Inferior parietal cortex (tissue), 1 donor: ENCODE results near the gene SEPTIN1.

ENCODE experiments used
- DNase-seq: peaks from one replicate; pipeline ENCODE4 v3.0.0-alpha.2; 2016; ENCODE audit errors: extremely low spot score

SEPTIN1 gene, protein sequence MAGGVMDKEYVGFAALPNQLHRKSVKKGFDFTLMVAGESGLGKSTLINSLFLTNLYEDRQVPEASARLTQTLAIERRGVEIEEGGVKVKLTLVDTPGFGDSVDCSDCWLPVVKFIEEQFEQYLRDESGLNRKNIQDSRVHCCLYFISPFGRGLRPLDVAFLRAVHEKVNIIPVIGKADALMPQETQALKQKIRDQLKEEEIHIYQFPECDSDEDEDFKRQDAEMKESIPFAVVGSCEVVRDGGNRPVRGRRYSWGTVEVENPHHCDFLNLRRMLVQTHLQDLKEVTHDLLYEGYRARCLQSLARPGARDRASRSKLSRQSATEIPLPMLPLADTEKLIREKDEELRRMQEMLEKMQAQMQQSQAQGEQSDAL

DNA sequence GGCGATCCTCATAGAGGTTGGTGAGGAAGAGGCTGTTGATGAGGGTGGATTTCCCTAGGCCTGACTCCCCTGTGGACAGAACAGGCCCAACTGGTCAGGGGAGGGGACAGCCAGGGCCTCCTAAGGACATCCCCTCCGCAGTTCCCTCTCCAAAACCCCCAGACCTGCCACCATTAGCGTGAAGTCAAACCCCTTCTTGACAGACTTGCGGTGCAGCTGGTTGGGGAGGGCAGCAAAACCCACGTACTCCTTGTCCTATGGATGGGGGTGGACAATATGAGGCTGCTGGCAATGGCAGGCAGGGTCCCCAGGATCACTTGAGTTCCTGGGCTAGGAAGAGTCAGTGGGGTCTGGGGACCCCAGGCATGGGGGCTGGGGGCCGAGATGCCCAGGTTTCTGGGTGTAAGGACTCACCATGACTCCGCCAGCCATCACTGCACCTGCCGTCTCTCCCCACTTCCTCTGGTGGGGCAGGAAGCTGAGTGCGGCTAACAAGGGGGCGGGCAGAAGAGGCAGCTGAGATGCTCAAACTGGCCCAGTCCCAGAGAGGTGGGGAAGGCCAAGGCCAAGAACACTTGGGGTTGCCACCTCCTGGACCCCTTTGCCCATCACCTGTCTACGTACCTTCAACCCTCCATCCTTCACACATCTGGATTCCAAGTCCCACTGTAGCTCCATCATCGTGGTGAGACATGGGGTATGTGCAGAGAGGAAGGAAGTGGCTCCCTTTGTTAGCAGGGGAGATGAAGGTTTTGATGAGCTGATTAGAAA is at the start of gene SEPTIN1:
SEPTIN1 (minus strand) TSS at position 451 of the 771 bp plus-strand sequence; CDS start at position 432, 19 bp downstream.
- no peak for DNase-seq

DNA sequence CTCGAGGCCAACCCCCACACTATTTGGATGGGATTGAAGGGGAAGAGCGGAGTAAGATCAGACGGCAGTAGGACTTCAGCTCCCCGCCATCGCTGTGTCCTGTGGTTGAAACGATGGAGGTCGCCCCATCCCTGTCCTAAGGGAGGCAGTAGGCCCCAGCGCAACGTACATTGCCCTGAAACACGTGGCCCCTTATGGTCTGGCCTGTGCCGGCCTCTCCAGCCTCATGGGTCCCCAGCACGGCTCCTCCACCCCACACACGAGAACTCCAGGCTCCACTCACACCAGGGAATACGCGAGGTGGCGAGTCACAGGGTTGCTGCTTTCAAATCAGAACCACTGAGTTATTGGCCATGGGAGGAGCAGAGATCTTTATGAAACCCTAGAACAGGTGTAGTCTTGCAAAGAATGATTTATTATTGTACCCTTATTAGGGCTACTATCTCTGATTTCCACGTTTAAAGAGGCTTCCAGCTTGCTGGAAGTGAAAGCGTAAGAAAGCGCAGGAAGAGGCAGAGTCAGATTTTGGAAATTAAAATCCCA is 48.1 kb upstream of the SEPTIN1 start:
- DNase-seq: no peak

DNA sequence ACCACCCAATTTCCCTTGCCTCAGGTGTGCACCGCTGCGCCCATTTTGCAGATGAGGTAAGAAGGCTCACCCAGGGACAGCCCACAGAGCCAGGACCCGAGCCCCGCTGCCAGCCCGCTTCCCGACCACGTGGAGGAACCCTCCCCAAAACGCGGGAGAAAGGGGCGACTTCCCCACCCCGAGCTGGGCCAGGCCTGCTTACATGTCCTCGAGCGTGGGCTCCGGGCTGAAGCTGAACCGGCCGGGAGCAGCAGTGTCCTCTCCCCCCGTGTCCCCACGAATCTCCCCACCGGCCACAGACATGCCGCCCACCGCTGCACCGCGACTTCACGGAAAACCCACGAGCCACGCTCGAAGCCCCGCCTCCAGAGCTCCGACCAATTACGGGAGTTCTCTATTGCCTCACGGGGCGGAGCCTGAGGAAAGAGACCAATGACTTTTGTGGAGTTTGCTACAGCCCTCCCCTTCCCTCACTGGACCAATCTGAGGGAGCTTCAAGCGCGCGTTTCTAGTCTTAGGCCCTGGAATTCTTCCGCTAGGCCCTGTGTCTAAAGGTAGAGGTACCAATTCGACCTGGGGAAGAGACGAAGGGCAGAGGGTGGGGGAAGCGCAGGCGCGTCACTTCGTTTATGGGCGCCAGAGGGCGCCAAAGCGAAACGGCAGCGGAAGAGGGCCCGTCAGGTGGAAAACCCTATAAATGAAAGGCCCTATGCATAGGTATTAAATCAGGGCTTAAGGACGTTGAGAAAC is 47.5 kb upstream of the SEPTIN1 start, which contains the start of gene DCTPP1:
DCTPP1 (minus strand) TSS at position 353 of the 750 bp plus-strand sequence; CDS start at position 303, 50 bp downstream.
- DNase-seq: peak; percentile 98

DNA sequence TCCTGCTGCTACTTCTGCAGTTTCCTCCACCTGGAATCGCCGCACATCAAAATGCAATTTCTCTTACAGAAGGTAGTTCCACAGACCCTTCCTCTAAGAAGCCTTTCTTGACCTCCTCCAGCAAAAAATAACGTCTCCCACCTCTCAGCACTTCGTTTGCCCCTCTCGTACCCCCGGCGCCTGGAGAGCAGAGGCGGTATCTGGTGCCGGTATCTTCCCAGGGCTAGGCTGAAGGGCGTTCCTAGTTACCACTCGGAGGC is 47.0 kb upstream of the SEPTIN1 start:
- no peak for DNase-seq

DNA sequence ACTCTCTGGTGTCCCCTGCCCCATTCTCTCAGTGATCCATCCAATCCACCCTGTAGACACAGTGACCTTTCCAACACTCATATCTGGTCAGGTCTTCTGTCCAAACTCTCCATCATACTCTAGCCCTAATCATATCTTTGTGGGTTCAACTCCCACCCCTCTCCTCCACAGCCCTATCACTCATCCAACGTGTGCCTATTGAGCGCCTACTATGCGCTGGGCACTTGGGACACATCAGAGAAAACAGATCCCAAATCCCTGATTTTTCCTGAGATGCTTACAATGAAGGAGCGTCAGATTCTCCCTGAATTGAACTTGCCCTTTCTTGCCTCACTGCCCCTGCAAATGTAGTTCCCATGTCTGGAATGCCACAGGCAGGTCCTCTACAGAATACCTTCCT is 45.7 kb upstream of the SEPTIN1 start:
- DNase-seq: no peak

DNA sequence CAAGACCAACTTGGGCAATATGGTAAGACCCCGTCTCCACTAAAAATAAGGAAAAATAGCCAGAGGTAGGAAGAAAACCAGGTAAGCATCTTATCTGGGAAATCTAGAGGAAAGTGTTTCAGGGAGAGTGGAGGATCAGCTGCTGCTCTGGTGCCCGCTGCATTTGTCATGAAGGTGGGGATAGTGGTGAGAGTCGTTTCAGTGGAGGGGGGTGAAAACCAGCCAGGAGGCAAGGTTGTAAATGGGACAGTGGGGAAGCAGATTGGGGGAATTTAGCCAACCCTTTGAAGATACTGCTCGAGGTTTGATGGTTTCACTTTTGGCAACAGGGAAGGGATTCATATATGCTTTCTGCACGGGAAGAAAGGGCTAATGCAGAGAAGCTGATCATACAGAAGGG is 38.6 kb upstream of the SEPTIN1 start:
- no peak for DNase-seq

DNA sequence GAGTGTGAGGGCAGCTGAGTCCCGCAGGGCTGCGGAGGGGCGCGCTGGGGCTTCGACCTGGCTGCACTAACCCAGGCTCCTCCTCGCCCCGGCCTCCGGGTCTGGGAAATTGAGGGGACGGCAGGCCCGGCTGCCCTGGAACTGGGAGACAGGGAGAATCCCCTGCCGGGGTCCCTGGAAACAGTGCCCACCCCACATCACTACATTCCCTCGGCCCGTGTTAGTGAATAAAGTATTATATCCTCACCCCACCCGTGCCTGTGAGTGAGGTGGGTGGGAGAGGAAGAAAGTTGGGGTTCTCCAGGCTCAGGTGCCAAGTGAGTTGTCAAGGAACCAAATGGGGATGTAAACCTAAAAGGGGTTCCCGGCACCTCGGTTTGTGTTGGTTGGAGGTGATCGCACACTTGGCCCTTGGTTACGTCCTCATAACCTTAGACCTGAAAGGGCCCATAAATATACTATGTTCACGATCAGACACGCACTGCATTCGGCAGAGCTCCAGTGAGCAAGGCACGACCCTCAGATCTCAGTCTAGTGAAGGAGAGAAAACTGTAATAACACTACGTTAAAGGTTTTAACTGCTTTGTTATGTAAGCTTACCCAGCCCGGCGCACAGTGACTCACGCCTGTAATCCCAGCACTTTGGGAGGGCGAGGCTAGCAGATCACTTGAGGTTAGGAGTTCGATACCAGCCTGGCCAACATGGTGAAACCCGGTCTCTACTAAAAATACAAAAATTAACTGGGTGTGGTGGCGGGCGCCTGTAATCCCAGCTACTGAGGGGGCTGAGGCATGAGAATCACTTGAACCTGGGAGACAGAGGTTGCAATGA is 36.2 kb upstream of the SEPTIN1 start:
- DNase-seq: no peak

DNA sequence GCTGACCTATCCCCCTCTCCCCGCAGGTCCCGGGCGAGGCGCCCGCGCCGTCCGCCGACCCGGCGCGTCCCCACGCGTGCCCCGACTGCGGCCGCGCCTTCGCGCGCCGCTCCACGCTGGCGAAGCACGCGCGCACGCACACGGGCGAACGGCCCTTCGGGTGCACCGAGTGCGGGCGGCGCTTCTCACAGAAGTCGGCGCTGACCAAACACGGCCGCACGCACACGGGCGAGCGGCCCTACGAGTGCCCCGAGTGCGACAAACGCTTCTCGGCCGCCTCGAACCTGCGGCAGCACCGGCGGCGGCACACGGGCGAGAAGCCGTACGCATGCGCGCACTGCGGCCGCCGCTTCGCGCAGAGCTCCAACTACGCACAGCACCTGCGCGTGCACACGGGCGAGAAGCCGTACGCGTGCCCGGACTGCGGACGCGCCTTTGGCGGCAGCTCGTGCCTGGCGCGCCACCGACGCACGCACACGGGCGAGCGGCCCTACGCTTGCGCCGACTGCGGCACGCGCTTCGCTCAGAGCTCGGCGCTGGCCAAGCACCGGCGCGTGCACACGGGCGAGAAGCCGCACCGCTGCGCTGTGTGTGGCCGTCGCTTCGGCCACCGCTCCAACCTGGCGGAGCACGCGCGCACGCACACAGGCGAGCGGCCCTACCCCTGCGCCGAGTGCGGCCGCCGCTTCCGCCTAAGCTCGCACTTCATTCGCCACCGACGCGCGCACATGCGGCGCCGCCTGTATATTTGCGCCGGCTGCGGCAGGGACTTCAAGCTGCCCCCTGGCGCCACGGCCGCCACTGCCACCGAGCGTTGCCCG is 35.4 kb upstream of the SEPTIN1 start:
- DNase-seq: peak; percentile 73

DNA sequence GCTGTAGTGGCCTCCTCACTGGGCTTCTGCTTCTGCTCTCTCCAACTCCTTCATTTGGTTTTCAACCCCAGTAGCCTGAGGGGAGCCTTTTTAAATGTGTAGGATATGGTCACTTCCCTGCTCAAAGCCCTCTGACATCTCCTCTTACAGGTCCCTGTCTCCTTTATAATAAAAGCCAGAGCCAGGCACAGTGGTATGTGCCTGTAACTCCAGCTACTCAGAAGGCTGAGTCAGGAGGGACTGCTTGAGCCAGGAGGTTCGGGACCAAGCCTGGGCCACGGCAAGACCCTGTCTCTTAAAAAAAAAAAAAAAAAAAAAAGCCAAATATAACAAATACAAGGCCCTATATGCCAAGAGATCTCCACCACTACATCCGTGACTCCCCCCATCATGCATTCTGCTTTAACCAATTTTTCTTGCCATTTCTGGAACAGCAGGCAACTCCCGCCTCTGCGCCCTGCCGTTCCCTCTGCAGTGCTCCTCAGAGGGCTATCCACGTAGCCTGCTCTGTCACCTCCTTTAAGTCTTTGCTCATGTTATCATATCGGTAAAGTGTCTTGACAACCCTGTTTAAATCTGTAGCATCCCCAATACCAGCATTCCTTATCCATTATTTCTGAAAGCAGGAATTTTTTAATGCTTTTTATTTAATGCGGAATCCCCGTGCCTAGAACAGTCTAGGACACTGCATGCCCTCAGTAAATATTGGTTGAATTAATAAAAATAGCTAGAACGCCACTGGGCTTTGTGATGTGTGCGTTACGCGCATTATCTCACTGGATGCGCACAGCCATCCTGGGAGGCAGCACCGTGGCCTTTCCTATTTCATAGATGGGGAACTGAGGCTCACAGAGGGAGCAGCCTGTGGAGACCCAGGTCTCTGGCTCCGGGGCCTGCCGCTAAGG is 34.5 kb upstream of the SEPTIN1 start:
- no peak for DNase-seq

DNA sequence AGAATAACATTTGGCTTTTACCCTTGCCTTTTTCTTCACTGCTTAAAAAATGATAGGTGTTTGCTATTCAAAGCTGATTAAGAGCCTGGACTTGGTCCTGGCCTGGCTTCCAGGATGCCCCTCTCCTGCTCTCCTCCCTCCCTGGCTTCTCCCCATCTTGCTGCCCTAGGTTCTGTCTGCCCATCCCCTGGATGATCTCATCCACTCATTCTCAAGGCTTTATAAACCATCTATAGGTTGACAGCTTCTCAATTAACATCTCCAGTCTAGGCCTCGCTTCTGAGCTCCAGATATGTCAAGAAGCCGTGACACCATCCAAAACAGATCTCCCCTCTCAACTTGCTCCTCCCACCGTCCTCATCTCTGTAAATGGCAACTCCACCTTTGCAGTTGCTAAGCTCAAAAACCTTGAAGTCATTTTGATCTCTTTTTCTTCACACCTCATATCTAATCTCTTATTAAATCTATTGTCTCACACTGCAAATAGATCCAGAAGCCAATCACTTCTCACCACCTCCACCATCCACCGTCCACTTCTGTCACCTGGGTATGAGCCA is 33.8 kb upstream of the SEPTIN1 start:
- no peak for DNase-seq

DNA sequence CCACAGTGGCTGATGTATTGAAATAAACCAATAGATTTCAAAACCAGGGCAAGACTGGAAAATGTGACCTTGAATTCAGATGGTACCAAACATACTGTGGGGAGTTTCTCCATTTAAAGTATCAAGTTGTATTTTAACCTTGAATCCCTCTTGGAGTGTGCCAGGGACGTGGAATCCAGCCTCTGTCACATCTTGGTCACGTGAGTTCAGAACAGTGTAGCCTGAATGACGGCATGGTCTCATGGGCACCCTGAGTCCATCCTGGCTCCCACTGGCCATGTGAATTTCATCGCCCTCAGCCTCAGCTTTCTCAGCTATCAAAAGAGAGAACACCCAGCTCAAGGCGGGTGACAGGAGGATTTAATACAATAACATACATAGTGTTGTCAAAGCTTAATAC is 31.8 kb upstream of the SEPTIN1 start:
- DNase-seq: no peak

DNA sequence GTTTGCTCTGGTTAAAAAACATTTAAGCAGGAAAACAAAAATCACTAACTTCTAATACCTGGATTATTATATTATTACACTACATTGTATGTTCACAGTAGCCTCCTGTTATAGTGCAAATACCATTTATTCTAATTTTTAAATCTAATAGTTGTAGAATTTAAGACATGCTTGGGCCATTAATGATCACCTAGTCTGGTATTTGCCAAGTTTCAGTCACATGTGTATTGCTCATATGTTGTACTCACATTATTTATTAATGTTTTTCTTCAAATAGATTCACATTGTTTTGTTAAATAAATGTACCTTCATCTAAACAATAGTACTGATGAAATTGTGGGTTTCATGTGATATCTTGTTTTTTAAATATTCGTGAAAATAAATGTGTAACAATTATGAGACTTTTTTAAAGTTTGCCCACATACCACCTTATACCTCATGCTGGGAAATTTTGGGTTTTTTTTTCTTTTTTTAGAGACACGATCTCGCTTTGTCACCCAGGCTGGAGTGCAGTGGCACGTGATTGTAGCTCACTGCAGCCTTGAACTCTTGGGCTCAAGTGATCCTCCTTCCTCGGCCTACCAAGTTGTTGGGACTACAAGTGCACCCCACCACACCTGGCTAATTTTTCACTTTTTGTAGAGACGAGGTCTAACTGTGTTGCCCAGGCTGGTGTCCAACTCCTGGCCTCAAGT is 30.9 kb upstream of the SEPTIN1 start:
- DNase-seq: no peak

DNA sequence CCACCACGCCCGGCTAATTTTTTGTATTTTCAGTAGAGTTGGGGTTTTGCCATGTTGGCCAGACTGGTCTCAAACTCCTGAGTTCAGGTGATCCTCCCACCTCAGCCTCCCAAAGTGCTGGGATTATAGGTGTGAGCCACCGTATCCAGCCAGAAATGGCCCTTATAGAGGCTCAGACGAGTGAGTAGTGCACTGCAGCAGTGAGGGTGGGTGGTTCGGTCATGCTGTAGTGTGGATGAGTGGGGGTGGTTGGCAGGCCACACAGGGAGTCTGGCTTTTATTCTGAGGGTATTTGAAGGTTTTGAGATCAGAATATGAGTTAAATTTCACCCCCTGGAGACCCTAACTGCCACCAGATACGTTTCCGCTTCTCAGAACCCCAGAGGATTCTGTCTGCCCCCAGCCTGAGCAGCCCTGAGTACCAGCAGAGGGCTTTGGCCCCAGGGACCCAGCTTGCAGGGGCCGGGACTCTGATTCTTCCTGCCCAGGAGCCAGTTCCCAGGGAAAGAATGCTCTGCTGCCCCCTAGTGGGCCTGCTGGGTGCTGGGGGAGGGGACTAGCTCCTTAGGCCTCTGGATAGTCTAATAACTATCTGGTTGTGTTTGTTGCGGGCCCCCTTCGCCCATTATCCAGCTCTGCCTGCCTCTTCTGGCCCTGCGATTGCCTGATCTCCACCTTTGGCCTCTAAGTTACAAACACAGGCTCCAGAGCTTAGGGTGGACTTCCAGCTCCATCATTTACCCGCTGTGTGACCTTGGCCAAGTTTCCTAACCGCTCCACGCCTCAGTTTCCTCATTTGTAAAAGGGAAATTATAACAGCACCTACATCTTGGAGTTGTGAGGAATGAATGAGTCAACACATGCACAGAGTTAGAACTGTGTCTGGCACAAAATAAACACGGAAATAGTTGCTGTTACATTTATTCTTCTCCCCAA is 27.0 kb upstream of the SEPTIN1 start:
- peak; percentile 96 for DNase-seq

DNA sequence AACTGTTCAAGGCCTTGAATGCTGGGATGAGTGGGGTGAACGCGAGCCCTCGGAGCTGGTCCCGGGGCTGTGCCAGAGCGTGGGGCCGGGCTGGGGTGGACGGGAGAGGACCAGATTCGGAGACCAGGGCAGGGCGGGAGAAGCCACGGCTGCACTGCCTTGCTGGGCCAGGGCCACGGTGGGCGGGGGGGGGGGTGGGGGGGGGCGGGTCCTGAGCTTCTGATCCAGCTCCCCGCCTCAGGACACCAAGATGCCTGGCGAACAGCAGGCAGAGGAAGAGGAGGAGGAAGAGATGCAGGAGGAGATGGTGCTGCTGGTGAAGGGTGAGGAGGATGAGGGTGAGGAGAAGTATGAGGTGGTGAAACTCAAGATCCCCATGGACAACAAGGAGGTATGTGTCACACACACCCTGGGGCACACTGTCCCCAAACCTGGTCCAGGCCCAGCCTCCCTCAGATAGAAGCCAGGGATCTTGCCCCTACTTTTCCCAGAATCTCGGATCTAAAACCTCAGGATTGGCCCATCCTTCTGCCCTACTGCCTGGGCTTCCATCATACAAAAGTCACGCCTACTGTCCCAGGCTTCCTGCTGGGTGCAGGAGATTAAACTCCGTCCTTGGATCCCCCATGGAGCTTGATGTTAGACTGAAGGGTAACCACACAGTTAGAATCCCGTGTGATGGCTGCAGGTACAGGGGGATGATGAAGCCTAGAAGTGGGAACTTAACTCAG is 25.6 kb upstream of the SEPTIN1 start:
- no peak for DNase-seq

DNA sequence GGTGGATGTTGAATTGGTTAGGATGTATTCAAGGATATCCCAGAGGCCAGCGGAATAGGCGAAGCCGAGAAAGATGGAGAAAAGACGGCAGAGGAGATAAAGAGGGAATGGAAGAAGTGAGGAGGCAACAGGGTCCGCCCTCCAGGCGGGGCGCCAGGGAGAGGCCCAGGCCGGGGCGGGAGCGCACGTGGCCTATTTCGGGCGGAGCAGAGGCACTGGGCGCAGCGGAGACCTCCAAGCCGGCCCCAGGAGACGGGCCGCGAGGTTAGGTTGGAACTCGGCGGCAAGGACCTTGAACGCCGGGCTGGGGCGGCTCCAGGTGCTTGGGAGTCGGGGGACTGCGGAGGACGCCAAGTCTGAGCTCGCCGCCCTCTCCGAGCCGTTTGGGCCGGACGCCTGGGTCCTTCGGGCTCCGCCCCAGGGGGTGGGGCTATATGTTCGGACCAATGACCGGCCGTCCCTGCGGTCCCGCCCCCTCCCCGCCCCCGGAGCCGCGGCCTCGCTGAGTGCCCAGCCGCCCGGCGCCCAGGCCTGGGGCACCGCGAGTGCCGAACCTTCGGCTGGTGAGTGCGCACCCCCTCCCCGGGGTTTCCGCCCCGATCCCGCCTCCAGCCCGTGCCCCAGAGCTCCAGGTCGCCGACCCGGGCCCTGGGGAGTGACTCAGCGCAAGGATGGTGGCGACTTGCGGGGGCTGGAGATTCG is 24.9 kb upstream of the SEPTIN1 start, which contains the start of gene ZNF771:
ZNF771 (plus strand) TSS at position 505 of the 702 bp plus-strand sequence. CDS start 448 bp downstream, outside the sequence.
- DNase-seq: peak; percentile 88

DNA sequence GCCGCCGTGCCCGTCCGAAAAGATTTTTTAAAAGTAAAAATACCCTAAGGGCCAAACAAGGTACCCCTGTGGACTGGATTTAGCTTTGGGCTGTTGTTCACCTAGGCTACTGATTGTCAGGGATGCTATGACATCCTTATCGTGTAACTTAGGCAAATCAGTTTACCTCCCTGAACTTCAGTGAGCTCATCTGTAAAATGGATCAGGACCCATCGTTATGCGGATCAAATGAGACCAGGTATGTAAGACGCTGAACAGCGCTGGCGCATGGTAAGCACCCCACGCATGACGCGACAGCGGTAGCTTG is 24.4 kb upstream of the SEPTIN1 start:
- DNase-seq: no peak
